Measurements from ENCODE around the gene IRX4.

The IRX4 gene

DNA sequence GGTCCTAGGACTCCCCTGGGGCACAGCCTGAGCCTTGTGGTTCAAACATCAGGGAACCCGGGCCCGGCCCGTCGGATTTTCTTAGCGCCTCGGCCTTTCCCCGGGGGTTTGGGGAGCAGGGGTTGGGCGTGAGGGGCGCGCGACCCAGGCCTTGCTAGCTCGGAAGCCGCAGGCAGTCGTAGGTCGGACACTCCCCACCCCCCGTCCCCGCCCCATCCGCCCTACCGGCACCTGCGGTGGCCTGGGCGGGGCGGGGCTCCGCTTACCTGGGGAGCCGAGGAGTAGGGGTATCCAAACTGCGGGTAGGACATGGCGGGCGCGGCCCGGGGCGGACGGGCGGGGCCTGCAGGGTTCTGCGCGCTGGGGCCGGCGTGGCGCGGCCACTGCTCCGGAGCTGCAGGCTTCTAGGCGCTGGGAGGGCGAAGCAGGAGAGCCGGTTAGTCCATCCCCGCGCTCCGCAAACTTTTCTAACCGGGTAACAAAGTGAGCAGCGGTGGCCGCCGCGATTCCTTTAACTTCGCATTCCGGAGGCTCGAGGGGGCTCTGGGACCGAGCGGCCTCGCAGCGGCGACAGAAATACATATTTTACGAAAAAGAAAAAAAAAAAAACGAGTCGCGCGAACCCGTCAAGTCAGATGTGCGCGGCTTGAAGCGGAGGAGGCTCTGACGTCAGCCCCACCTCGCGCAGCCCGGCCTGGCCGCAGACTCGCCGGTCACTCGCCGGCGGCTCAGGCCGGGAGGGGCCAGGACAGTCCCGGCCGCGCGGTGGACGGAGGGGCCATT, at the start of gene IRX4:
TSS of gene IRX4 (minus strand) at position 589 of the 783 bp plus-strand sequence. CDS start at position 311, 278 bp downstream.
- DNase-seq: no peak

DNA sequence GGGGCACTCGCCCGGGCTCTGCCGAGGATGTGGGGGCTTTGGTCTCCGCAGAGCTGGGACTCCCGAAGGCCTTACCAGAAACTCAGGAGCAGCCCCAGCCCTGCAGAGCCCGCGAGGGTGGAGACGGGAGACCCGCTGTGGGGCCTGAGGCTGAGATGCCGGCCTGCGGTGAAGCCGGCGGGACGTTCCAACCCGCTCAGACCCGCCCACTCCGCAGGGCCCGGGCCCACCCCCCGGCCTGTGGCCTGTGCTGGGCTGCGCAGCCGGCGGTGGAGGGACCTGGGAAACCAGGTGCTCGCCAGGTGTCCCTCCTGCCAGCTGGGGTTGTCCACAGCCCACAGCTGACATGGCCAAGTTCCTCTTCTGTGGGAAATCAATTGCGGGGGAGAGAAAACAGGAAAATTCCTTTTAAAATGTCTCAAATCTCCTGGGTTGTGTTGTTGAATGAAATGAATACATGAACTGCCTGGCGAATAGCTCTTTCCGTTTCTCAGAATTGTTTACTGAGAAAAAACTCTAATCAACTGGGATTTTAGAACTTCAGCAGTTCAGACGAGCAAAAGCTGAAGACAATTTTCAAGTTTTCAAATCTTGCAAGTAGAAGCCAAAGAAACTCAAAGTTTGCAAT, 49.0 kb upstream of the IRX4 start:
- no peak for DNase-seq

DNA sequence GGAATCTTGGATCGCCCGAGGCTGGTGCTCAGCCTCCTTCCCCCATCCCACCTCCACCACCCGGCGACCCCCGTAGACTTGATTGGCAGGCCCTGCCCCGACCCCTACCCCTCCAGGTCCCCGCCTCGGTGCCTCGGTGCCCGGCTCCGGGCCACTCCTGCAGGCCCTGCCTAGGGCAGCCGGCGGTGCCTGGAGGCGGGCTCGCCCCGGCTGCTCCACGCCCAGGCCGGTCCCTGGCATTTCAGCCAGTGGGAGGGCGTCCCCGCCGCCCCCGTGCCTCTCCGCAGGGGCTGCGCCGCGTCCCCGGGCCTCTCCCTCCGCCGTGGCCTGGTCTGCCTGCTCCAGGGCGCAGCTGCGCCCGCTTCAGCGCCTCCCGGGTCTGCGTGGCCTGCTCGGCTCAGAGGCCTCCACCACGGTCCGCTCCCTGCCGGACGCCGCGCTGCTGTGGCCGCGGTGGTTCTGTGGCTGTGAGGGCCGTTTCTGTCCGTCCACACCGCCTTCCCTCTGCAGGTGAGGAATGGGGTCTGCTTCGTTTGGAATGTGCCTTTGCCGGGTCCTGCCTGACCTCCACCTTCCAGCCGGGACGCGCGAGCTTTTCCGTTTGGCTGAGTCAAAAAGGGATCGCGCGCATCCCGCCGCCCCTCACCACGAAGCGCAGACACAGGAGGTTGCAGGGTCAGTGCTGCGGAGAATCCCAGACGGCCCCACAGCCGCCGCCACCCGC, 48.3 kb upstream of the IRX4 start:
- DNase-seq: no peak

DNA sequence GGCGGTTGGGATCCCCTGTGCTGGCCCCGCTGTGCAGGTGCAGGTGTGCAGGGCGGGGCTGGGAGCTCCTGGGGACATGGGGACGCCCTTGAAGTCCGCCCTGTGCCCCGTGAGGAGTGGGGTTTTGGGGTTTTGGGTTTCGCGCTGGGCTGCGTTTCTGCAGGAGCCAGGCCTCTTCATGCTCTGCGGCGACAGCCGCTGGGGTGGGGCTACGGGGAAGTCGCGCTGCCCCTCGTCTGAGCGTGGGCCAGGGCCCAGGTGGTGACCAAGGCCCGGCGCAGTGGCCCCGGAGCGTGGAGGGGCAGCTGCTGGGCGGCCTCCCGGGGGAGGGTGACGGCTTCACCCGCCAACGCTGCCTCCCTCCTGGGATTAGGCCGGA, 47.8 kb upstream of the IRX4 start:
- DNase-seq: no peak

DNA sequence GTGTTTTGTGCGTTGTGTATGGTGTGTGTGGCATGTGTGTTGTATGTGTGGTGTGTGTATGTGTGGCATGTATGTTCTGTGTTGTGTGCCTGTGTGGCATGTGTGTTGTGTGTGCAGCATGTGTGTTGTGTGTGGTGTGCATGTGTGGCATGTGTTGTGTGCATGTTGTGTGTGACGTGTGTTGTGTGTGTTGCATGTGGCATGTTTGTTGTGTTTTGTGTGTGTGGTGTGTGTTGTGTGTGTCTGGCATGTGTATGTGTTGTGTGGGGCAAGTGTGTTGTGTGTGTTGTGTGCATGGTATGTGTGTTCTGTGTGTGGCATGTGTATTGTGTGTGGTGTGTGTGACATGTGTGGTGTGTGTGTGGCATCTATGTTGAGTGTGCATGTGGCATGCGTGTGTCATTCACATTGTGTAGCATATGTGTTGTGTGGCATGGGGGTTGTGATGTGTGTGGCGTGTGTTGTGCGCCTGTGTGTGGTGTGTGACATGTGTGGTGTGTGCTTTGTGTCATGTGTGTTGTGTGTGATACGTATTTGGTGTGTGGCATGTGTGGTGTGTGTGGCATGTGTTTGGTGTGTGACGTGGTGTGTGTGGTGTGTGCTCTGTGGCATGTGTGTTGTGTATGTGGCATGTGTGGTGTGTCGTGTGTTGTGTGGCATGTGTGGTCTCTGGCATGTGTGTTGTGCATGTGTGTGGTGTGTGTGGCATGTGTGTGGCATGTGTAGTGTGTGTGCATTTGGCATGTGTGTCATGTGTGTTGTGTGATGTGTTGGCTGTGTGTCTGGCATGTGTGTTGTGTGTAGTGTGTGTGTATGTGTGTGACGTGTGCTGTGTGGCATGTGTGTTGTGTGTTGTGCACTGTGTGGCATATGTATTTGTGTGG, 46.6 kb upstream of the IRX4 start:
- no peak for DNase-seq

DNA sequence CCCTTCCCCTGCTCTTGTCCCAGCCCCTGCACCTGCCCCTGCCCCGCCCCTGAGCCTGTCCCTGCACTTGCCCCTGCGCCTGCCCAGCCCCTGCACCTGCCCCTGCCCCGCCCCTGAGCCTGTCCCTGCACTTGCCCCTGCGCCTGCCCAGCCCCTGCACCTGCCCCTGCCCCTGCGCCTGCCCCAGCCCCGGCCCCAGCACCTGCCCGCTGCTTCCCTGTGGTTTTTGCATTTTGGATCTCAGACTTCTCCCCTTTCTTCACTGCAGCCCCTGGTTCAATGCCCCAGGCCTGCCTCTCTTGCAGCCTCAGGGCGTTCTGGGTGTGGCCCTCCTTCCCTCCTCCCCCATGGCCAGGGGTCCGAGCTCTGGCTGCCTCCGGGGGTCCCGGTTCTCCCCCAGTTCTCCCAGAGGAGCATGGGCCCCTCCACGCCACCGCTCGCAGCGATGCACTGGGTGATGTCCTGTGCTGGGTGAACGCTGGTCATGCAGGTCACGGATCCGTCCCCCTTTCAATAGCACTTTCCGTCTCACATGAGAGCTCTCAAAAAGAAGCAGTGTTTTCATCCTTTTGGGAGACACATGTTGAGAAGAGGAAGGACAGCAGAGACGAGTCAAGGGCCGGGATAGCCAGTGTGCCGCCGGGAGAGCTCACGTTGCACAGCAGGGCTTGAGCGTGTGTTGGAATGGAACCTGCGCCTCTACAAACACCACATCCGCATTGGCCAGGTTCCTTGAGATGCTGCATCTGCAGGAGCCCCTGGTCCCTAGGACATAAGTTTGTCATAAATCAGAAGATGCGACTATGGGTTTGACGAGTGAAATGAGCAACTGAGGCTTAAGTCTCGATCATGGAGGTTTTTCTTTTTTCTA, 44.0 kb upstream of the IRX4 start:
- DNase-seq: no peak

DNA sequence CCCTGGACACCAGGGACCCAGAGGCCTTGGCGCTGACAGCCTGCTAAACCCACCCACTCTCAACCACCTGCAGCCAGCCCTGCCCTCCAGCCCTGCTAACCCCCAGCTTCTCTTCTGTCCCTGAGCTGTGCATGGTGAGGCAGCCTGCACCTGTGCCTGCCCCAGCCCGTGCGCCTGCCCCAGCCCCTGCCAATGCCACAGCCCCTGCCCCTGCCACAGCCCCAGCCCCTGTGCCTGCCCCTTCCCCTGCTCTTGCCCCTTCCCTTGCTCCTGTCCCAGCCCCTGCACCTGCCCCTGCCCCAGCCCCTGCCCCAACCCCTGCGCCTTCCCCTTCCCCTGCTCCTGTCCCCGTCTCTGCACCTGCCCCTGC, 43.3 kb upstream of the IRX4 start:
- DNase-seq: no peak

DNA sequence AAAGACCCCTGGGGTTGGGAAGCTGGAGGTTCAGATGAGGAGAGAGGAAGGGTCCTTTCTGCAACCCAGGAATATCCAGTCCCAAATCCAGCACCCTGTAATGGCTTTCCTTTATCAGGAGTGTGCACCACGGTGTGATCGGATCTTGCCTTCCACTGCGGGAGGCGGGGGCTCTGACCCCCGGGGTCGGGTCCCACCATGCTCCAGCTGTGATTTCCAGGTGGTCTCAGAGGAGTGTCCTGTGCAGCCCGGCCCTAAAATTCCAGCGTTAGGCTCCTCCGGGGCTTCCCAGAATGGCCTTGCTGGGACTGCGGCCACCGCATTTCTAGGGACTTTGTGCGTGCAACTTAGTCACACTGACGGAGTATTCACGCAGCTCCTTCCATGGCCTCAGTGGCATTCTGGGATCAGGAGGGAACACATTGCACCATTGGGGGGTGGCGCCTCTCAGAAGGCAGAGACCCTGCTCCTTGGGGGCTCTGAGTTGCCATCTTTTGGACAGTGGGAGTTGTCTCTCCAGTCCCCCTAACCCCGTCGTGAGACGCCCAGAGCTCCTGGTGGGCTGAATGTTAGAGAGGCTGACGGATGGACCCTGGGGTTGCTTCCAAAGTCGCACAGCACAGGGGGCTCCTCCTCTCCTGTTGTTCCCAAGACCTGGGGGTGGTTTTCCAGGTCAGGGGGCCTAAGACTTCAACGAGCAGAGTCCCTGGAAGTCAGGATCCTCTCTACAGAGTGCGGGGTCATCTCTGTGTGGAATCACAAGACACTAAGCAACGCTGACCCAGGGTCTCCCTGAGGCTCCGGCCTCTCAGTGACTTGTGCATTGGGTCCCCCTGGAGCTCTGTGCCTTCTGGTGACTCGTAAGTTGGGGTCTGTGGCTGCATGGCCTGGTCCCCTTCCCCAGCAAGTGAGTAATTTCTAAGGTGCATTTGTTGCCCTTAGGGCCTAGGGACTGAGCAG, 42.7 kb upstream of the IRX4 start:
- no peak for DNase-seq

DNA sequence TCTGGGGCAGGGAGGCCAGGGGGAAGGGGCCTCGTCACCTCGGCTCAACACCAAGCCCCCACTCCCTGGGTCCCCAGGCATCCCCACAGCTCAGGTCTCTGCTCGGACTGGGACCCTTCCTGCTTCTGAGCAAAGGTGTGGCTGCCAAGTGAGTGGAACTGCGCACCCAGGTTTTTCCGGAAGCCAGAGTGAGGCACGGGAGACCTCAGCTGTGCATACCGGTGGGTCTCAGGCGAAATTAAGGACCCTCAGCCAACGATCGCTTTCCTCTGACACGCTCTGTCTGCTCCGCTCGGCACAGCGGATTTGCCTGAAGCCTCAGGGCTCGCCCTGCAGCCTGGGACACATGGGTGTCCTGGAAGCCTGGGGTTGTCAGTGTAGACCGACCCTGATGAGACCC, 41.0 kb upstream of the IRX4 start:
- no peak for DNase-seq

DNA sequence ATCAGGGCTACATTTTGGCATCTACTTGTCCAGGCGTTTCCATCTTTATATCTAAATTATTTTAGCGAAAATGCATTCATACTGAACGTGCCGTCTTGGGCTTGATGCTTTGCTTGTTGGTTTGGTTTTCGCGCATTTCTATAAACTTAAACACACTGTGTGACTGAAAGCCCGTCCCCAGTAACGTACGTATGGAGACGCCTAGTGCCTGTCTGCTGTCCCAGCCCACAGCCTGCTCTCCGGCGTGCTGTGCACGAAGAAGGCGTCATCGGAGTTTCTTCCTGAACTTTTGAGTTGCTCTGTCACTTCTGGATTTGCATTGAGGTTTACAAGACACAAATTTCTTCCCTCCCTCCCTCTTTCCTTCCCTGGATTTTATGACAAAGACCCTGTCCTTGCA, 40.6 kb upstream of the IRX4 start:
- no peak for DNase-seq

DNA sequence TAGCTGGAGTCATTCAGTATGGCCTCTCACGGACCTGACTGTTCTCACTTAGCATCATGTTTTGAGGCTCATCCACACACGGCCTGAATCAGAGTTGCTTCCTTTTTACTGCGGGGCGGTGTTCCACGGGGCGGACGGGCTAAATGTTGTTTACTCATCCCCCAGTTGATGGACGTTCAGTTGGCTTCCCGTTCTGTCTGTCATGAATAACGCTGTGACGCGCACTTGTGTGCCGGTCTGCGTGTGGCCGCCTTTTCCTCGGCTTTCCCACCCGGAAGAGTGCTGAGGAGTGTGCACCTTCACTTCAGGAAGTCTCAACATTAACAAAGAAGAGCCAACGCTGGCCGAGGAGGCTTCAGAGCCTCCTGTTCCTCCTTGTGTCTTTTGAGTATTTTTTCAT, 39.0 kb upstream of the IRX4 start:
- no peak for DNase-seq

DNA sequence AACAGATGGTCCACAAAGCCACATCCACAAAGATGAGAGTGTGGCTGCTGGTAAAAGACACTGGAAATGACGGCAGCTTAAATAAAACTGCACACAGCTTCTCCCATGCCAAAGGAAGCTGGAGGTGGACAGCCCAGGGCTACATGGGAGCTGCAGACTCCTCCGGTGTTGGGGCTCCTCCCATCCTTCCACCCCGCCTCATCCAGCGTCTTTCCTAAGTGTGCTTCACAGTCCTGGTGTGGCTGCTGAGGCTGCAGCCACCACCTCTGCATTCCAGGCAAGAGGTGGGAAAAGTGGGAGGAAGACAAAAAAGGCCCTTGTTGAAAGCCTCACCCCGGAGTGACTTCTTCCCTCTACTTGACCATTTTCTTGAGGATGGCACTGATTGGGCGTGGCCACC, 37.0 kb upstream of the IRX4 start:
- no peak for DNase-seq

DNA sequence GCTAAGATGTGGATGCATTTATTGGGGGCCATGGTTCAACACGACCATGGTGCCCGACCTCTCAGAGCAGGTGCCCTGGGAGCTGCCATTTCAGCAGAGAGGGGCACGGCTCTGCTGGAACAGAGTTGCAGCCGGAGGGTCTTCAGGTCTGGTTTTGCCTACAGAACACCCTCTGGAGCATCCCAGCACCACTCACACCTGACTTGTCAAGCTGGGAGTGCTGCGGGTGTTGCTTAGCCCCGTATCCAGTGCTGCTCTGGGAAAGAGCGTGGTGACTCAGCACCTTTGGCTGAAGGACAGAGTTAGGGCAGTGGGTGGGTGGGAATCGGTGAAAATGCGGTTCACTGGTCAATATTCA, 36.5 kb upstream of the IRX4 start:
- DNase-seq: no peak

DNA sequence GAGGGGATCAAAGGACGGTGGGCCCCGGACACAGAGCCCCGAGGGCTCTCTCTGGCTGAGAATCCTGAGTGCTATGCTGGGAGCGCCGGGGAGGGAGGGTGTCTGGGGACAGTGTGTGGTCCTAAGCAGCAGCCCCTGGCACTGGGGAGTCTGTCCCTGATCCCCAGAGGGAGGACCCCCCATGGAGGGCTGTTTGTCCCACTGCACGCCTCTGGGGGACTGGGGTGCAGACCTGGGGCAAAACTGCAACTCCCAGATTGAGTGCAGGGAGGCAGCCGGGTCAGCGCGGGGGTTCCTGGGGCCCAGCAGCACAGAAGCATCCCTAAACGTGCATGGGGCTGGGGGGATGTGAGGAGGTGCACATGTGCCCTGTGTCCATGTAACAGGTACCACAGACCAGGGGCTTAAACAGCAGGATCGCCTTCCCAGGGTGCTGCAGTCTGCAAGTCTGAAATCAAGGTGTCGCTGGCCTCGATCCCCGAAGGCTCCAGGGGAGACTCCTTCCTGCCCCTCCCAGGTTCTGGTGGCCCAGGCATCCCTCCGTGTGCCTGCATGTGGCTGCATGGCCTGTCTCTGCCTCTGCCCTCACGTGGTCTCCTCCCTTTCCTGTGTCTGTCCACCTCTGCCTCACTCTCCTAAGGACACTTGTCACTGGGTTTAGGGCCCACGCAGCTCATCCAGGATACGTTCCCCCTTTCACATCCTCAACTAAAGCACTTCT, 35.9 kb upstream of the IRX4 start:
- DNase-seq: no peak

DNA sequence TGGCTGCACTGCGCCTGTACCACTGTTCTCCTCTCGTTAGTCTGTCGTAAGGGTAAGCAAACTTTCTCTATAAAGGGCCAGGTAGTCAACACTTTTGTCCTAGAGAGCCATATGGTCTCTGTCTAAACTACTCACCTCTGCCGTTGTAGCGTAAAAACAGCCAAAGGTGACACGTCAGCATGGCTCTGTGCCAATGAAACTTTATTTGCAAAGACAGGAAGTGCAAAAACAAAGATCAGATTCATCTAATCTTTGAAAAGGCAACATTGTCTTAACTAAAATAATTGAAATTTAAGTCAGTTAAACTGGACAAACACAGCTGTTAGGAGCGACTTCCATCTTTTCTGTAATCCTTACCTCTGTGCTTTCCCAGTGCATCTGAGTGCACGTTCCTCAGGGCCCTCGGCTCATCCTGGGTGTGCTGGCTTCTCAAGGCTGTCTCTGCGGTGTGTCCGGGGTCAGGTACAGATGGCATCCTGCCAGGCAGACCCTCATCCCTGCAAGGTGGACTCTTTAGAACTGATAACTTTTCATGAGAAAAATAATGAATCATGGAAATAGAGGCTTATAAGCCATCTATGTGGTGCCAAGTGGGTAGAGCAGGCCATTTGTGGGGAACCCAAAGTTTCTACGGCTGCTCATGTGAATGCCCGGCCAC, 35.2 kb upstream of the IRX4 start:
- no peak for DNase-seq

DNA sequence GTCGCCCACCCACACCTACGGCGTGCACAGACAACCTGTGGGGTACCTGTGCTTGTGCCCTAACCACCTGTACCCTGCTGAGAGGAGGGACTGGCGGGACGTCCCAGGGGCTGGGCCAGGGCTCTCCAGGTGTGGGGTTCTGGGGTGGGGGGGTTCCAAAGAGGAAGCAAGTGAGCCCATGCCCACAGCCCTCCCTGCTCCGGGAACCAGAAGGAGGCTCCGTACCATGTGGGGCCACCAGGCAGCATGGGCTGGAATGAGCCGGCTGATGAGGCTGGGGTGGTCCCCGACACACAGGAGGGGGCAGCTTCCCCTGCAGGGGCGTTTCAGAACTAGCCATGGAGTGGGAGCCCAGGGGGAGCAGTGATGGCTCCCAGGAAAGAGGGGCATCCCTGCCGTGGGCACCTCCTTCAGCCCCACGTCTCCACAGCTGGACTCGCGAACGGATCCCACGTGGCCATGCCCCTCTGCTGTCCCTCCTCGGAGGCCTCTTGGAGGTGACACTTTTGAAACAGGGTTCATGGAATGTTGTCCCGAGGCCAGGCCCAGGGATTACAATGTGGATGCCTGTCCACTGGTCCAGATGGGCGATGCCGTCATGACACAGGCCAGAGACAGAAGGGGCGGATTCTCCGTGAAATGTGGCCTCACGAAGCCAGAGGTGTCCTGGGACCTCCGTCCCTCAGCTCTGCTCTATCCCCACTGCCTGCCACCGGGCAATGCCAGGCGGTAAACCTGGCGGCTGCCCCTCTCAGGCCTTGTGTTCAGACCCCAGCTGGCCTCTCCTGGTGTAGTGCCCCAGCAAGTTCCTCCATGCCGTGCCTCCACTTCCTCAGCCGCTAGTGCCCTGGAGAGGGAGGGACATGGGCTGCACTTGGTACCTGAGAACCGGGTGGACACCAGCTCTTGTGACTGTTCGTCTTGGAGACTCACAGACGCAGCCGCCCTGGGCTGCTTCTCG, 33.6 kb upstream of the IRX4 start:
- DNase-seq: no peak

DNA sequence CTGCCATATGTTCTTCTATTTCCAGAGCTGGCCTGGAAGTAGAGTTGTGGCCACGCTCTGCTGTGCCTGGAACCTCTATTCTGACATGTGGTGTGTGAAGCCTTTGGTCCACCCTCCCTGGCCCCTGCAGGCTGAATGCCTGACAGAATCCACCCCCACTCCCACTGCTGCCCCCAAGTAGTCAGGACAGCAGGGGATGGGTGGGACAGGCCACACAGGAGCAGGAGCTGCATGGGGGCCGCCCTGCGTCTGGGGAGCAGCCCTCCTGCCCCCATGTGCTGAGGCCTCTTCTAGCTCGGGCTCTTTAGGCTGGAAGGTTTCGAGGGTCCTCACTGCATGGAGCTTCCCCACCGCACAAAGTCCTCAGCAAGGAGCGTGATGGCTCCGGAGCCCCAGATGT, 32.6 kb upstream of the IRX4 start:
- DNase-seq: no peak

DNA sequence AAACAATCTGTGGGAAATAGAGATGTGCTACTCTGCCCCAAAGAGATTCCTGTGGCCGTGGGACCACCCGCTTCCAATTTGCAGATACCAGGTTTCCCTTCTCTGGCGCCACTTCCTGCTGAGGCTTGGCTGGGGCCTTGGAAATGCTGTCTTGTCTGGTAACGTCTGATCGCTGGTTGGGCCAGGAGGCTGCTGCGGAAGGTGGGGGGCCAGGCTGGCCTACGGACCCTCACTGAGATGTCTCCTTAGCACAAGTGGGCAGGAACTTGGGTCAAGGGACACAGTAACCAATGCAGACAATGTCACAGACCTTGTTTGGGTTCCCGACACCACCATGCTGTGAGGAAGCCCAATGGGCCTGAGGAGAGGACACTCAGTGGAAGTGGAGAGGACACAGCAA, 31.7 kb upstream of the IRX4 start:
- DNase-seq: no peak

DNA sequence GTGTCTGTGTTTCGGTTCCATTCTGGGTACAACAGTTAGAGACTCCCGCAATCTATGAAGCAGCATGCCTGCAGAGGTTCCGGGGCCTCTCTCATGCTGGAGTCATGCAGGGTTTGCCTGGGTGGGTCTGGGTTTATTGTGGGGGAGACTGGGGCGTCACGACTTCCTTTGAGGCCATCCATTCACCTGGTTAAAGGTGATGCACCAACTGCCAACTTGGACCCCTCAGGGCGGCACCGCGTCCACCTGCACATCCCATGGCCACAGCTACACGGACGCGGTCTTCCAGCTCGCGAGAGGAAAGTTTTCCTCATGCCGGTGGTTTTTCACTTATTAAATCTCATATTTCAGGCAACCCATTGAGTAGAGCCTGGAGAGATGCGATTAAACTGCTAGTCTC, 30.9 kb upstream of the IRX4 start:
- DNase-seq: no peak

Measured in activated CD4-positive, alpha-beta T cell treated with anti-CD3 and anti-CD28 coated beads, Interleukin-2, amount 50 U/mL, for 16 hours (primary cell).